Peyer's patch (tissue), 4 donors: ENCODE results near the gene RNF217.

ENCODE experiments used
- CTCF ChIP-seq, 6 experiments: fragments of 450-650 bp in 4 of 6; fragments of 200-600 bp in 2 of 6; sonication (generic) in 1 of 6; IDR thresholded peaks; one replicate each; pipeline ENCODE4 v1.5.1; 2017 to 2019; ENCODE audit warnings: antibody characterized with exemption in 6 of 6, mild to moderate bottlenecking in 3 of 6, moderate library complexity in 1 of 6
- POLR2A ChIP-seq, 2 donors: fragments of 450-650 bp; IDR thresholded peaks; one replicate each; pipeline ENCODE4 v1.5.1; 2017; ENCODE audit warnings: antibody characterized with exemption in 2 of 2, mild to moderate bottlenecking in 2 of 2, moderate library complexity in 2 of 2

GRCh38 chr6:124961464-124961776, 817 bp upstream of the RNF217 start:
- TF ChIP-seq CTCF (IDR thresholded peaks at IDR 0.05) = no peak
- TF ChIP-seq POLR2A (IDR thresholded peaks at IDR 0.05) = no peak
